Measurements from ENCODE around the gene BNC2.

The BNC2 gene

GRCh38 chr9:16396389-16396788 is 474.1 kb downstream of the BNC2 start:
- no peak for DNase-seq

- DNase-seq, result no peak
Observed at GRCh38 chr9:16391369-16391768, 479.1 kb downstream of the BNC2 start.

GRCh38 chr9:16387382-16387781 is 483.1 kb downstream of the BNC2 start:
- DNase-seq, result no peak

GRCh38 chr9:16386827-16387077 is 483.7 kb downstream of the BNC2 start:
- DNase-seq, result no peak

- DNase-seq, result no peak
Observed at GRCh38 chr9:16386007-16386826, 484.3 kb downstream of the BNC2 start.

- DNase-seq, result no peak
Observed at GRCh38 chr9:16385590-16385989, 484.9 kb downstream of the BNC2 start.

- no peak for DNase-seq
Observed at GRCh38 chr9:16384993-16385392, 485.5 kb downstream of the BNC2 start.

GRCh38 chr9:16377311-16377710 is 493.2 kb downstream of the BNC2 start:
- DNase-seq, result no peak

GRCh38 chr9:16371306-16371705 is 499.2 kb downstream of the BNC2 start:
- DNase-seq, result no peak

GRCh38 chr9:16370647-16371046 is 499.8 kb downstream of the BNC2 start:
- no peak for DNase-seq

GRCh38 chr9:16369427-16369826 is 501.0 kb downstream of the BNC2 start:
- DNase-seq, result no peak

GRCh38 chr9:16368237-16369087 is 502.0 kb downstream of the BNC2 start:
- DNase-seq, result no peak

GRCh38 chr9:16367605-16368231 is 502.8 kb downstream of the BNC2 start:
- DNase-seq, result no peak

GRCh38 chr9:16364347-16364746 is 506.1 kb downstream of the BNC2 start:
- DNase-seq, result no peak

GRCh38 chr9:16363916-16364315 is 506.6 kb downstream of the BNC2 start:
- DNase-seq, result no peak

GRCh38 chr9:16363073-16363781 is 507.2 kb downstream of the BNC2 start:
- no peak for DNase-seq

- DNase-seq, result no peak
Observed at GRCh38 chr9:16361939-16362338, 508.5 kb downstream of the BNC2 start.

- no peak for DNase-seq
Observed at GRCh38 chr9:16361118-16361517, 509.4 kb downstream of the BNC2 start.

GRCh38 chr9:16360247-16360646 is 510.2 kb downstream of the BNC2 start:
- DNase-seq, result no peak

All from midbrain (tissue), 1 donor.